COLO668 (cell line): ENCODE data around the gene SMAD3.
"Not testable (repeated sequence)": the region's sequence is repeated elsewhere in the genome, so short reads cannot be mapped to it uniquely, and the experiment has no call there.

Experiments used
- DNase-seq: peaks from one replicate; lab custom pipeline; 2025; ENCODE audit not compliant: unreplicated experiment; lab: John Stamatoyannopoulos, UW

SMAD3 gene

GRCh38 chr15:67062369-67062985, 2.9 kb upstream of the SMAD3 start:
- no peak for DNase-seq

- DNase-seq: peak; percentile 77
Measured at GRCh38 chr15:67063689-67064606, 1.5 kb upstream of the SMAD3 start.

DNA sequence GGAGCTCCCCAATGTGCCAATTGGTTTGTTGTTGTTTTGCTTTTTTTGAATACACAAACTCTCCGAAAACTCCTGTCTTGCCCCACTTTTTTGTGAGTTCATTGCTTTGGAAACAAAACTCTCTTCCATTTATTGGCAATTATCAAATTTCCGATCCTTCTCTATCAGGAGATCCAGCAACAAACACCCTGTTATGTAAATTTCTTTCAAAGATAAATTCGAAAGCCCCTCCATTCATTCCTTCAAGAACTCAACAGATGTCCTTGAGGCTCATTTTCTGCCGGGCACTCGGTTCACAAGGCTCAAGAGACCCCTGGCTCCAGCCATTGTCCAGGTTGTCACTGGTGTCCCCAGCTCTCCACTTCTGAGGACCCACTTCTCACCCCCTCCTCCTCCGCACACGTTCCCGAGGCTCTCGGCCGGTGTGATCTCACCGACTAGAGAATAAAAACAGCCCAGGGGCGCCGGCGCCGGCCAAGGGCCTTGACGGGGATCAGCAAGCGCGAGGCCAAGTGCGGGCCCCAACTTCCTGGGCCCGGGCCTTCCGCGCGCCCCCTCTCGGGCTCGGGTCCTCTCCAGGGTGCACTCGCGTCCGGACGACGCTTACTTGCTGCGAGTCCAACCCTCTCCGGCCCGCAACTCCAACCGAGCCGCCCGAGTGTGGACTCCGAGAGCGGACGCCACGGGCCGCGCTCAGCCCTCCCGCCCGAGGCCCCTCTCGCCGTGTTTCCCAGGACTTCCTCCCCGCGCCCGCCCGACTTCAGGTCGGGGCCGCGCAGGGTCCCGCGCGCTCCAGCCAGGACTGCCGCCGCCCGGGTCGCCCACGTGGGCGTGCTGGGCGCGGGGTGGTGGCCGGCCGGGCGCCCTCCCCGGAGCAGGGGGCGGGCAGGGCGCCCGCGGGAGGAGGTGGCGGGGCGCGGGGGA, 533 bp upstream of the SMAD3 start:
- DNase-seq: peak; percentile 90

GRCh38 chr15:67066041-67066958, 898 bp downstream of the SMAD3 start:
- DNase-seq: no peak

- DNase-seq: peak; percentile 31
Measured at GRCh38 chr15:67066959-67067853, 1.8 kb downstream of the SMAD3 start.

DNA sequence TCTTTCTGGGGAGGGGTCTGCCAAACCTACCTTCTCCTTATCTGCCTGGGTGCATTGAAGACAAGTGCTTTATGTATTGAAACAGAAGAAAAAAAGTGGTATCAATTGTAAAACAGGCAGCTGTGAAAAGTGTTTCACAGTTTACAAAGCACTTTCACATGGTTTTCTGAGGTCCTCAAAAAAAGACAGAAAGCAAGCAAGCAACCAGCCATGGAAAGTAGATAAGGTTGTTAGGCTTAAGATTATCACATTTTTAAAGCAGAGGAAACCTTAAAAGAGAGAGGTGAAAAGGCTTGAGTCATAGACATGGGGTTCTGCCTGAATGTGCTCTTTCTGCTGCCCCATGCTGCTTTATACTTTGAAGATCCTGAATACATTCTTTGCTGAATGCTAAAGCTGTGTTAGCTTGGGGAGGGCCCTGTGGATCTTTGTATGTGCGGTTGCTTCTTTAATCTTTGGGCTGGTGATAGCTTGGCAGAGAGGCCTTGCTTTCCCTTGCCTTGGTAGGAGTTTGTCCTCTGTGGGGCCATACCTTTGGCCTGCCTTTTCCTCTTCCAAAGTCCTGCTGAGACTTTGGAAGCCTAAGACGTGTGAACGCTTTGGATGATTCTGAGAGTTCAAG, 2.6 kb downstream of the SMAD3 start:
- DNase-seq: no peak

- DNase-seq: no peak
Measured at GRCh38 chr15:67068710-67069400, 3.5 kb downstream of the SMAD3 start.

DNA sequence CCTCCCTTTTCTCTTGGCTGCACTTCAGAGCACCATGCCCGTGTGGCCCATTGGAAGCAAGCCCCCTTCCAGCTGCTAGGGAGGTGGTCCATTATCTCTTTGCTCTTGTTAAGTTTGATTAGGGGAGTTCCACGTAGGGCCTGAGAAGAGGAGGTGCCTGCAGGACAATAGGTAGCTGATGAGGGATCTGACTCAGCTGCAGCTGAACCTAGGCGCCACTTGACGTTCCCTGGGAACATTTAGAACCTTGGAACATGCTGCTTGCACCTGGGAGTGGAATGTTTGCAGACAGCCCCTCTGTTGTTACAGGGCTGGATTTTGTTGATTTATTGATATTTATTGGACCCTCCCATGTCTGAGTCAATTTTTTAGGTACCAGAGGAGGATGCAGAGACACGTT, 4.7 kb downstream of the SMAD3 start:
- peak; percentile 36 for DNase-seq

GRCh38 chr15:67070892-67071664, 5.7 kb downstream of the SMAD3 start:
- no peak for DNase-seq

DNA sequence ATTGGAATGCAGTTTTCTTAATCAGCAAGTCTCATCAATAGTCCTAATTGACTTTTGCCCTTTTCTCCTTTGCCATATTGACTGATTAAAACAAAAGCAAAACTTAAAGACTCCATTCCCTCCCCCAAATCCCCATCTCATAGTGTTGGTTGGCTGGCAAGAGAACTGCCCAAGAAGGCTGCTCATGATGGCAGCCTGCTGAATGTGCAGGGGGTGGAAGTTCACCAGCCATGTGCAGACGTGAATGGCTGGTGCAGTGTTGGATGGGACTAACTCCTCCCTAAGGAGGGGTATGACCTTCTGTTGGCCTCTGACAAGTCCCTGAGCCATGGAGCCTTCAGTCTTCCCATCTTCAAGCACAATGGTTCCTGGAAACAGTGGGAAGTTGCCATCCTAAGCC, 7.0 kb downstream of the SMAD3 start:
- DNase-seq: no peak

GRCh38 chr15:67072958-67073357, 7.6 kb downstream of the SMAD3 start:
- no peak for DNase-seq

DNA sequence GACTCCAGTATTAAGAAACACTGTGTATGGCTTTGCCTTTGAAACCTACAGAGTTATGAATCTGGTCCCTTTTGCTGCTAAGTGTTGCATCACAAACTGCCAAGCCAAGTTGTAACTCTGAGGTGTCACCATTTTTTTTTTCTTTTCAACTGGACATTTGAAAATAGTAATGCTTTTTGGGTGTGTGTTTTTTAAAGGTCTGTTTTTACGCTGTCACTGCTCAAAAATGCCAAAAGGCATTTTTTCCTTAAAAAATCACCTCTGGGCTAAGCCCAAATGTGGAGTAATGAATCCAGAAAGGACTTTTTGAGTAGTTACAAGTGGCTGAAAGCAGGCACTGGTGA, 9.5 kb downstream of the SMAD3 start:
- no peak for DNase-seq

GRCh38 chr15:67075555-67076135, 10.2 kb downstream of the SMAD3 start:
- not testable (repeated sequence) for DNase-seq

- no peak for DNase-seq
Measured at GRCh38 chr15:67076147-67076843, 10.9 kb downstream of the SMAD3 start.

GRCh38 chr15:67077641-67078215, 12.3 kb downstream of the SMAD3 start:
- DNase-seq: no peak

DNA sequence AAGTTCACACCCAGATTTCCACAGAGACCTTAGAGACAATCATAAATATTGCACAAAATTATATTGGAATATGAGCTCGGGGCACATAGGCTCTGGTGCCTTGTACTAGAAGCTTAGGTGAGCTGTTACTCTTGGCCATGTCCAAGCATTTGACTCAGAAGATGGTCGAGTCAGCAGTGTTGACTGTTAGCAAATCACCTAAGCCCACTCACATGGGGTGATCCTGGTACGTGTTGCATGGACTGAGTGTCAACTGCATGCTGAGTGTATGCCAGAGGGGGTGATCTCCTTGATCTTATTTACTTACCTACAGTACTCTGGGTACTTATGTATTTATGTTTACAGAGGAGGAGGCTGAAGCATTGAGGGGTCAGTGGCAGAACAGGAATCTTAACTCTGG, 14.0 kb downstream of the SMAD3 start:
- DNase-seq: no peak
